Loucy (cell line): Measurements from ENCODE around the gene AKR1C1.
"Not testable (repeated sequence)": the region's sequence is repeated elsewhere in the genome, so short reads cannot be mapped to it uniquely, and the experiment has no call there.

ENCODE experiments used
- H2AFZ ChIP-seq: fragments of 200-600 bp; sonication (generic); 2 replicates; pipeline ENCODE4 v1.6.0; 2016; ENCODE audit warnings: antibody characterized with exemption, mild to moderate bottlenecking, low read length, moderate library complexity
- H3F3A ChIP-seq: fragments of 200-600 bp; 2 replicates; pipeline ENCODE4 v1.6.0; 2016; ENCODE audit warnings: antibody characterized with exemption, low read depth, mild to moderate bottlenecking
- H3K27me3 ChIP-seq: fragments of 200-600 bp; sonication (generic); 2 replicates; pipeline ENCODE4 v1.6.1; 2014; ENCODE audit warnings: low read length, mild to moderate bottlenecking; ENCODE audit not compliant: insufficient read depth, poor library complexity, severe bottlenecking
- H3K36me3 ChIP-seq: fragments of 200-600 bp; sonication (generic); 2 replicates; pipeline ENCODE4 v1.6.1; 2016; ENCODE audit warnings: low read length; ENCODE audit not compliant: insufficient read depth
- H3K4me1 ChIP-seq: fragments of 200-600 bp; sonication (generic); 2 replicates; pipeline ENCODE4 v1.5.1; 2014; ENCODE audit warnings: low read length, mild to moderate bottlenecking; ENCODE audit not compliant: insufficient read depth, poor library complexity, severe bottlenecking
- H3K4me2 ChIP-seq: fragments of 200-600 bp; sonication (generic); 2 replicates; pipeline ENCODE4 v1.6.0; 2014; ENCODE audit warnings: antibody characterized with exemption, low read length, low read depth, mild to moderate bottlenecking; ENCODE audit not compliant: poor library complexity, severe bottlenecking
- H3K4me3 ChIP-seq: fragments of 200-600 bp; sonication (generic); 2 replicates; pipeline ENCODE4 v1.5.1; 2014; ENCODE audit warnings: low read length, mild to moderate bottlenecking, mixed read lengths; ENCODE audit not compliant: poor library complexity, severe bottlenecking
- H3K79me2 ChIP-seq: fragments of 200-600 bp; sonication (generic); 2 replicates; pipeline ENCODE4 v1.6.1; 2014; ENCODE audit warnings: low read length; ENCODE audit not compliant: insufficient read depth
- H3K9ac ChIP-seq: fragments of 200-600 bp; sonication (generic); 2 replicates; pipeline ENCODE4 v1.6.0; 2014; ENCODE audit warnings: mild to moderate bottlenecking, low read depth, low read length, moderate library complexity; ENCODE audit not compliant: poor library complexity, severe bottlenecking
- H3K9me2 ChIP-seq: fragments of 200-600 bp; sonication (generic); replicated peaks from 2 replicates; pipeline ENCODE4 v1.6.1; 2016; ENCODE audit warnings: low read depth, low read length, mixed read lengths
- H3K9me3 ChIP-seq: fragments of 200-600 bp; sonication (generic); 2 replicates; pipeline ENCODE4 v1.6.1; 2014; ENCODE audit warnings: mild to moderate bottlenecking, antibody characterized with exemption, low read length, low read depth; ENCODE audit not compliant: insufficient read depth
- H4K20me1 ChIP-seq: fragments of 200-600 bp; sonication (generic); 2 replicates; pipeline ENCODE4 v1.6.0; 2014; ENCODE audit warnings: antibody characterized with exemption, low read length, mild to moderate bottlenecking; ENCODE audit not compliant: insufficient read depth, poor library complexity, severe bottlenecking
- CTCF ChIP-seq: fragments of 200-600 bp; sonication (generic); conservative IDR thresholded peaks from 2 replicates; pipeline ENCODE4 v1.5.1; 2014; ENCODE audit warnings: mild to moderate bottlenecking, antibody characterized with exemption, low read length
- EZH2phosphoT487 ChIP-seq: fragments of 200-600 bp; IDR thresholded peaks from 2 replicates; pipeline ENCODE4 v1.6.1; 2018; ENCODE audit warnings: antibody characterized with exemption, mild to moderate bottlenecking, moderate library complexity, borderline replicate concordance

AKR1C1 gene

GRCh38 chr10:4941540-4942330 is 21.5 kb upstream of the AKR1C1 start:
- H3K27me3 ChIP-seq: no peaks in the 10 kb centered on the region
- no peaks in the 10 kb centered on the region for H3K9me2 ChIP-seq
- no peak for TF ChIP-seq CTCF
- no peak for TF ChIP-seq EZH2phosphoT487
- no peak overlapping the region for H2AFZ ChIP-seq
- no peaks in the 10 kb centered on the region for H3K4me1 ChIP-seq
- no peak overlapping the region for H3K4me3 ChIP-seq
- no peak overlapping the region for H3K4me2 ChIP-seq
- no peaks in the 10 kb centered on the region for H3K9me3 ChIP-seq
- no peaks in the 10 kb centered on the region for H4K20me1 ChIP-seq
- H3F3A ChIP-seq: no peaks in the 10 kb centered on the region
- no peaks in the 10 kb centered on the region for H3K79me2 ChIP-seq
- no peak overlapping the region for H3K9ac ChIP-seq
- no peaks in the 10 kb centered on the region for H3K36me3 ChIP-seq

GRCh38 chr10:4942931-4943330 is 20.3 kb upstream of the AKR1C1 start:
- H3K4me2 ChIP-seq, H3K4me3 ChIP-seq, H3K4me1 ChIP-seq, H3K27me3 ChIP-seq, H4K20me1 ChIP-seq, H3K36me3 ChIP-seq, H3K9ac ChIP-seq, H2AFZ ChIP-seq, H3F3A ChIP-seq, H3K9me3 ChIP-seq, H3K9me2 ChIP-seq, H3K79me2 ChIP-seq: not testable (repeated sequence)

- H3K27me3 ChIP-seq, H3K36me3 ChIP-seq, H3K4me1 ChIP-seq, H3K4me3 ChIP-seq, H3K79me2 ChIP-seq, H2AFZ ChIP-seq, H3K9me2 ChIP-seq, H4K20me1 ChIP-seq, H3K9ac ChIP-seq, H3F3A ChIP-seq, H3K4me2 ChIP-seq, H3K9me3 ChIP-seq: not testable (repeated sequence)
These were observed 19.8 kb upstream of the AKR1C1 start for GRCh38 chr10:4943416-4943815.

GRCh38 chr10:4943821-4944220 is 19.4 kb upstream of the AKR1C1 start:
- Histone ChIP-seq H3K79me2 (no peaks in the 10 kb centered on the region), H3F3A (no peaks in the 10 kb centered on the region), H3K9me3 (no peaks in the 10 kb centered on the region), H3K27me3 (no peaks in the 10 kb centered on the region), H3K9ac (no peak overlapping the region), H3K4me3 (no peak overlapping the region), H2AFZ (no peak overlapping the region), H4K20me1 (no peaks in the 10 kb centered on the region), H3K36me3 (no peaks in the 10 kb centered on the region), H3K4me1 (no peaks in the 10 kb centered on the region), H3K9me2 (no peaks in the 10 kb centered on the region), H3K4me2 (no peak overlapping the region)
- TF ChIP-seq EZH2phosphoT487 (no peak), CTCF (no peak)
